Activated T-cell treated with anti-CD3 and anti-CD28 coated beads for 24 hours (primary cell): Measurements from ENCODE around the gene AIRE.

Experiments used
- DNase-seq: peaks from one replicate; pipeline ENCODE4 v3.0.0-alpha.2; 2020; ENCODE audit warnings: low read depth

The AIRE gene

GRCh38 chr21:44305691-44306090 is 20.0 kb downstream of the AIRE start:
- DNase-seq: no peak

GRCh38 chr21:44306936-44307704 is 21.4 kb downstream of the AIRE start:
- DNase-seq: no peak

- no peak for DNase-seq
Measured at GRCh38 chr21:44310628-44311507, 25.2 kb downstream of the AIRE start.

- DNase-seq: no peak
Measured at GRCh38 chr21:44312089-44312488, 26.4 kb downstream of the AIRE start.

DNA sequence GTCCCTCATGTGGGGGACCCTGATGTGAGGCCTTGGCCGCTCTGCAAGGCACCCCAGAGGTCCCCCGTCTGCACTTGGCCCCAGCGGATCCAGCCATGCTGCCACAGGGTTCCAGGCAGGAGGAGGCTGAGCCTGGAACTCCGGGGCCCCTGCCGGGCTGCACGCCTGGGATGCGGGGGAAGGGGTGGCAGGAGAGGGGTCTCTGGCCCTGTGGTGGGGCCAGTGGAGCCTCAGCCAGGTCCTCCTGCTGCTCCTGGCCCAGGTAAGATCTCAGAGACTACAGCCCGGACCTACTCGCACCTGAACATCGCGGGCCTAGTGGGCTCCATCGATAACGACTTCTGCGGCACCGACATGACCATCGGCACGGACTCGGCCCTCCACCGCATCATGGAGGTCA is 27.0 kb downstream of the AIRE start:
- no peak for DNase-seq

- no peak for DNase-seq
Measured at GRCh38 chr21:44313451-44313850, 27.8 kb downstream of the AIRE start.

DNA sequence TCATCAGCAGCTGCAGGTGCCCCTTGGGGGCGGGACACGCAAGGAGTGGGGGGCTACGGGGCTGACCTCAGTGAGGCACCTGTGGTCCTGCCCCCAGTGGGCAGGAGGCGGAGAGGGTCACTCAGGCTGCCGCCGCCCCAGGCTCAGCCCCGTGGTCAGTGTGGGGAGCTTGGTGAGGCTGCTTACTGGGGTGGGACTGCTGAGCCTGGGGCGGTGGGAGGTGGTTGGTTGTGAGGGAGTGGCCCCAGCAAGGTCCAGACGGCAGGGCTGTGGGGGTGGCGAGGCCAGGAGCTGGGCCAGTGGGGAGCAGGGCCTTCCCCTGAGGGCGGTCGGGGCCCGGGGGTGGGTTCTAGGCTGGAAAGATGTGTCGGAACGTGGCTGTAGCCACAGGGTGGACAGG is 28.5 kb downstream of the AIRE start:
- no peak for DNase-seq

GRCh38 chr21:44314561-44314960 is 28.9 kb downstream of the AIRE start:
- DNase-seq: no peak

DNA sequence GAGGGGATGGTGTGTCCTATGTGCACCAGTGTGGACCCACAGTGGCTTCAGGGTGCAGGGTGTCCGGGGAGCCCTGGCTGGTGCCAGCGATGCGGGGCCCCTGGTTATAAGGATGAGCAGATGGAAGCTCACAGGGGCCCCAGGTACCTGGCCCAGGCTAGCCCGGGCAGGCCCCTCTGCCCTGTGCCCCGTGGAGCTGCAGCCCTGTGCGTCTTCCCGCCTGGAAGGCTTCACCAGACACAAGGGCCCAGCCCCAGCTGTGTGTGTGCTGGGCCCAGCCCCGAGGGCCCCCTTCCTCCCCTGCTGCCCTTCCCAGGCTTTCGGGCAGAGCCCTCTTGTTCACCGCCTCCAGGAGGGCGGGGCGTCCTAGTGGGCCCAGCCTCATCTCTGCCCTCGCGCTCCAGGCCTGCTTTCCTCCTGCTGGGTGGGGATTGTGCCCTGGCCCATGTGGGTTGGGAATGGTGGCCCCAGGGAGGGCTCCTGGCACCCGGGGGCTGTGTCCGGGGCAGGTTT is 30.1 kb downstream of the AIRE start:
- DNase-seq: no peak

- no peak for DNase-seq
Measured at GRCh38 chr21:44316277-44316900, 30.7 kb downstream of the AIRE start.

DNA sequence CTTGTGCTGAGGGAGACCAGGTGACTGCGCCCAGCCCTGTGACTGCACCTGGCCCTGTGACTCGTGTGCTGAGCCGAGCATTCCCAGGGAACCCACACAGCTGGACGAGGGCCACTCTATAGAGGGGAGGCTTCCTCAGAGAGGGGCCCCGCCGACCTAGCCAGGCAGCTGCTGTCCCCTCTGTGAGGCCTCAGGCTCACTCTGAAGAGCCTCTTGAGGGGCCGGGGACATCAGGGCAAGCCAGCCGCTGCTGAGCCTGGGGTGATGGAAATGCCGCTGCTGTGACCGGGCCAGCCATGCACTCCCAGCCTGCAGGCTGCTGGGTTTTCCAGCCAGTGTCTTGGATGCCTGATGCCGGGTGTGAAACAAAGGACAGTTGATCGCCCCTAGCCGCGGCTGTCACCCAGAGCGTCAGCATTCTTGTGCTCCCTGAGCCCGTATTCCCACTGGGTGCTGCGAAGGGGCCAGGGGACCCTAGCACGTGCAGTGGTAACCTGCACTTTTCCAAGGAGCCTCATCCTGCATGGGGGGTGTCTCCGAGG is 31.6 kb downstream of the AIRE start:
- no peak for DNase-seq

GRCh38 chr21:44317871-44318270 is 32.2 kb downstream of the AIRE start:
- no peak for DNase-seq

GRCh38 chr21:44318489-44319285 is 33.0 kb downstream of the AIRE start:
- no peak for DNase-seq

GRCh38 chr21:44319407-44320065 is 33.9 kb downstream of the AIRE start:
- no peak for DNase-seq

- no peak for DNase-seq
Measured at GRCh38 chr21:44320847-44321246, 35.2 kb downstream of the AIRE start.

GRCh38 chr21:44321846-44322450 is 36.3 kb downstream of the AIRE start:
- no peak for DNase-seq

DNA sequence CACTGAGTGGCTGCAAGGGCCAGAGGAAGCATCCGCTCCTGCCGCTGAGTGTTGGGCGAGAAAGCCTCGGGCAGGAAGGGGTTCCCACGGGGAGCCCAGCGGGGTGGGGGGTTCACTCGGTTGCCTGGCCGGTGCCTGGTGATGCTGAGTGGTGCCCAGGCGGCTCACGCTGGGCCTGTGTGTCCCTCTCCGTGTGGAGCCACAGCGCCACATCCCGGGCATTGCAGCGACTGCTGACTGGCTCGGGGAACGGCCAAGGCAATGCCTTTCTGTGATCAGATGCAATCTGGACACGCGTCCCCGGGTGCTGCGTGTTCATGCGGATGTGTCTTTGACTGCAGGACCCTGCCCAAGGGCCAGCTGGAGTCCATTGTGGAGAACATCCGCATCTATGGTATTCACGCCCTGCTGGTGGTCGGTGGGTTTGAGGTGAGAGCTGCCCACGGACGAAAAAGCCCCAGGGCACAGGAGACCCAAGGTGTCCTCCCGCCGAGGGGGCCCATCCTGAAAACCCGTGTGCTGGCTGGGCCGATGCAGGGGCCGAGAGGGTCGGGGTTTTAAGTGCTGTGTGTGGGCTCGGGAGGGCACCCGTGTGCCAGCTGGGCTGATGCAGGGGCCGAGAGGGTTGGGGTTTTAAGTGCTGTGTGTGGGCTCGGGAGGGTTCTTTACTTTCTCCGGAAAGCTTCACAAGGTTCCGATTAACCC is 37.1 kb downstream of the AIRE start:
- no peak for DNase-seq

DNA sequence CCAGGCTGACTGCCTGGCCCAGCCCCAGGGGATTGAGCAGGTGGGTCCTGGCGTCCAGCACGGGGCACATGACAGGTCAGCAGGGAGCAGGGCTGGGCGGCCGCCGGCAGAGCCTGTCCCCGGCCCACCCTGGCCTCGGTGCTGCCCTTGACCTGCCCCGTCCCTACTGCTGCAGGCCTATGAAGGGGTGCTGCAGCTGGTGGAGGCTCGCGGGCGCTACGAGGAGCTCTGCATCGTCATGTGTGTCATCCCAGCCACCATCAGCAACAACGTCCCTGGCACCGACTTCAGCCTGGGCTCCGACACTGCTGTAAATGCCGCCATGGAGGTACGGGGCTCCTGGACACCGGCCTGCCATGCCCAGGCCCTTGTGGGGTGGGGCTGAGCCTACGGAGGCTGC is 37.9 kb downstream of the AIRE start:
- DNase-seq: no peak

DNA sequence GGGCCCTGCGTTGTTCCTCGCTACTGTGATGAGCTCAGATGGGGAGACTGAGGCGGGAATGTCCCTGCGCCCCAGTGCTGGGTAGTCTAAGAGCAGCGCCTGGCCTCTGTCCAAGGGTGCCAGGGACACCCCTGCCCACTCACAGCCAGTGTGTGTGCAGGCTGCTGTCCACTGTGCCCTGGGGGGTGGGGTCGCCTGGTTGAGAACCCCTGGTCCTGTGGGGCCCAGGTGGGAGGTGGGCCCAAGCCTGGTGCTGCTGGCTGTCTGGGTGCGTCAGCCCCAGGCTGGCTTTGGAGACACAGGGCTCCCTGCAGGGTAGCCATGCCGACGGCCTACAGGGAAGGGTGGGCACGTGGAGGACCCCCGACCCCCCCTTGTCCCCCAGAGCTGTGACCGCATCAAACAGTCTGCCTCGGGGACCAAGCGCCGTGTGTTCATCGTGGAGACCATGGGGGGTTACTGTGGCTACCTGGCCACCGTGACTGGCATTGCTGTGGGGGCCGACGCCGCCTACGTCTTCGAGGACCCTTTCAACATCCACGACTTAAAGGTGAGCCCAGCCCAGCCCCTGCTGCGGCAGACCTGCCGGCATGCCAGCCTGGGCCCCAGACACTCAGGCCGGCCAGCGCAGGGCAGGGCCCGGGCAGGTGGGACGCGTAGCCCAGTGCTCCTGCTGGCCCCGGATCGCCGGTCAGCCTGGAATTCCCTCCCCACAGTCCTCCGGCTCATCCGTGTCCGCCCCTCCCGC is 38.6 kb downstream of the AIRE start:
- DNase-seq: no peak

DNA sequence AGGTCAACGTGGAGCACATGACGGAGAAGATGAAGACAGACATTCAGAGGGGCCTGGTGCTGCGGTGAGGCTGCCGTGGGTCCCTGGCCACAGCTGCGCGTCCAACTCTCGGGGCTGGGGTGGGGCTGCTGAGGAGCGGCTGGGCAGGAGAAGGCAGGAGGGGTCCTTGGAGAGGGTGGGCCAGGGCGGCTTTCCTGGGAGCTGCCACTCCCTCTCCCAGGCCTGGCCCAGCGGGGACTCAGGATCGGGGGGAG is 39.1 kb downstream of the AIRE start:
- DNase-seq: no peak
